ENCODE results near the gene LRRN3. TPM values are rescaled to one million over a fixed set of nuclear protein-coding genes. Genes with fewer than 3 reads are reported as not detected.

Gene LRRN3
- total RNA-seq, 1 donor from 2014 or later: 0.40 TPM

- intact Hi-C loops (cut with DNase I): no loop called here
- DNase-seq (ENCODE audit: low spot score): no peak
Observed at GRCh38 chr7:111075498-111075897, 15.4 kb upstream of the LRRN3 start.

DNA sequence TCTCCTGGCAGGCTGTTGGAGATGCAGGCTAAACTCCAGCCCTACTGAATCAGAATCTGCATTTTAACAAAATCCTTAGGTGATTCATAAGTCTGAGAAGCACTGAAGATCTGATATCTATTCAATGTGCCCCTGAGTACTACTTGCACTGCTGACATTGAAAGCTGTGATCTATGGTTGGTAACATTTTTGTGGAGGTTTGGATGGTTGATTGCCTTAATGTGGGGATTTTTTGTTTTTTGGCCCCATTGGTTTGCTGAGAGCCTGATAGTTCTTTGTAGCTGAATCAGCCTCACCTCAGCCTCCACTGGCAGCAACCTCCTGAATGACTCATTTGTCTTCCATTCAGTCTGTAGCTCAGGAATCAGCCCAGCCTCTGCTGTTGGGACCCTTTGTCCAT lies 14.7 kb upstream of the LRRN3 start:
- DNase-seq (ENCODE audit: low spot score): no peak
- intact Hi-C loops (cut with DNase I): no loop called here

DNA sequence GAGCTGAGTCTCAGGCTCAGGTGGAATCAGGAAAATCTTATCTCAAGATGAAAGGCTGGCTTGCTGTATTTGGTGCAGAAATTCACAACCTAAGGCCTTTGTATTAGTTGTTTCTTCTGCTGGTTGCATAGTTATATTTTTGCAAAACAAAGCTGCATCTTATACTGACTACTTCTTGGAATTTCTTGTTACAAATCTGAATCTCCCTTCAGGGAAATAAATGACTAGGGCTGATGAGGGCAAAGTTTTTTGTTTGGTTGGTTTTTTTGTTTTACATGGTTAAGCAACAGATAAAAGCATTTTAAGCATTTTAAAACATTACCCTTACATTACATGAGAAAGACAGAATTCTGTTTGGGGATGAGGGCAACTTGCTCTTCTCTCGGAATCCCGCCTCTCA lies 13.9 kb upstream of the LRRN3 start:
- DNase-seq (ENCODE audit: low spot score): no peak
- intact Hi-C loops (cut with DNase I): no loop called here

DNA sequence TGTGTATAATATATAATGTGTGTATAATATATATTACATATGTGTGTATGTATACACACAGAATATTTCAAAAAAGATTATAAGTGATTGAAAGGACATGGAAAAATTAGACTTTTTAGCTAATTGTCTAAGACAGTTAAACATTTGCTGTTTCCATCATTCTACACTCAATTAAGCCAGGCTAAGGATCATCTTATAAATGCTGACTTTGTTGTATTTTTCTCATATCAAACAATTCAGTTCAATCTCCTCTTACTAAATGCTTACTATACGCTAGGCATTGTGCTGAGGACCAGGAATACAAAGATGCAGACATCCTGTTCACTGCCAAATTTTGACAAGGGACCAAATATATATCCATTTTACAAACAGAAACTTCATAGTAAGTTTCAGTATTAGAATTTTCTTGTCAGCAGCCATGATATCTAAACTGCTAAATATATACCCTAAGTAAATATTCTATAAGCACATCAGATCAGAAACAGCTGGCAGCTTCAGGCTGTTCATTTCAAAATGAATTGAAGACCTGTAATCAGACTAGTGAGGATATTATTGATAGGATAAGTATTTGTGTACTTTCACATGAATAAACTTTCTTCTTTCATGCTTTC lies 10.3 kb upstream of the LRRN3 start:
- intact Hi-C loops (cut with DNase I): no loop called here

DNA sequence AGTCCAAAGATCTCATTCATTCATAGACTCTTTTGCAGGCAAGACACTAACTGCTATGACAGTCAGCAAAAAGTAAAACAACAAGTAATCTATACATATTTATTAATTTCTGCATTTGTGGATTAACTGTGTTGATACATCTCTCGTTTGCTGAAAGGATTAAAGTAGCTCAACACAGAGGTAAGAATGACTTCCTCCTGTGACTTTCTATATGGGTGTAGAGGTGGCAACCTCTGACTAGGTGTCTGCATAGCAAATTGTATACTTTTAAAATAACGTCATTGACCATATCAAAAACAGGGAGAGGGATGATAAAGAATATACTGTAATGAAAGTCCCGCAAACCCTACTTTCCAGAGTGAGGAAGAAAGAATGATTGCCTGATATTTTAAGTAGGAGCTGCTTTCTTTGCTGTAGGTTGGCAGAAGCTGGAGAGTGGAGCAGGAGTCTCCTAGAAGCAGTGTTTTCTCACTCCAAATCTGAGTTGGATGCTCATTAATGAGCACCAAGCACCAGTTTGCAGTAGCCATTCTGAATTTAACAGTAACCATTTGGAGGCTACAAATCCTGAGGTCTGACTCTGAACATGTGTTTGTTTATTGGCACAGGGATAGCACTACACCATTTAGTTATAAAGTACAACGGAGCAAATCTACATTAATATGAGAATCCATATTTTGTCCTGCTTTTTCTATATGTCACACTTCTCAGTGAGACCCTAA lies 9.2 kb upstream of the LRRN3 start:
- intact Hi-C loops (cut with DNase I): no loop called here
- no peak for DNase-seq (ENCODE audit: low spot score)

More for the DNA sequence above, 10.3 kb upstream of the LRRN3 start:
- no peak for DNase-seq (ENCODE audit: low spot score)

DNA sequence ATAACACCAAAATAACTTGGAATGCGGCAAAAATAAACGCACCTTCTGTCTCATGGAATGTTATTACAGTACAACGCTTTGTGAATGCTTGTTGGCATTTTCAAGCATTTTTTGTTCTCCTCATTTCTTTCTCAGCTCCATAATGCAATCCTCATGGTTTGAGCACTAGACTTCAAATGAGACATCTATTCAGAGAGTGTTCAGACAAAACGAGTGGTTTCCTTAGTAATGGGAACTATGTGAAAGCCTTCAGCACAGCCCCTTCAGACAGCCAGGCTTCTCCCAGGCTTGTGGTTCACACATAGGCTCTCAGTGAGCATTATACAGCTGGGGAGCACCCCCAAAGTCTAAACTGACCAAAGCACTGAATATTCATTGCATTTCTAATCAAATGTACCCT lies 8.6 kb upstream of the LRRN3 start:
- intact Hi-C loops (cut with DNase I): no loop called here
- DNase-seq (ENCODE audit: low spot score): no peak

DNA sequence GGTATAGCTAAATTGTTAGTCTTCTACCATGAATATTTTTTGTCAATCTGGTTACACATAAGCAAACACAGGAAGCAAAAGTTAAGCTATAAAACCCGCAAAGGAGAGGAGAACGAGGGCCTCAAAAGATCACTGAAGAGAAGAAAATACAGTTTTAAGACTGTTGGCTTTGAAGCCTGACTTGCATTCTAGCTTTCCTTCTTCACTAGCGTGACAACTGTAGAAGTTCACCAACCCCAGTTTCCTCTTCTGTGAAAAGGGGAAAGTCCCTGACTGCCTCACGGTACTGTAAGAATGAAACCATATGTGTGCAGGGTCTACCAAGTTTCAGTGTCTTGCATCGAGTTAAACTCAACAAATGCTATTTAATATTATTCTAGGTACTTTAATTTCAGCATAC lies 7.5 kb upstream of the LRRN3 start:
- intact Hi-C loops (cut with DNase I): no loop called here
- no peak for DNase-seq (ENCODE audit: low spot score)

- DNase-seq (ENCODE audit: low spot score): no peak
- intact Hi-C loops (cut with DNase I): loop anchor here (5.0 kb wide), 1 partner anchor 402 kb away; no protein-coding TSS in a partner anchor
Observed at GRCh38 chr7:111085356-111085755, 5.6 kb upstream of the LRRN3 start.

- DNase-seq (ENCODE audit: low spot score): no peak
- intact Hi-C loops (cut with DNase I): loop anchor here (5.0 kb wide), 1 partner anchor 401 kb away; no protein-coding TSS in a partner anchor
Observed at GRCh38 chr7:111086532-111086931, 4.4 kb upstream of the LRRN3 start.

GRCh38 chr7:111088328-111088727 lies 2.6 kb upstream of the LRRN3 start:
- intact Hi-C loops (cut with DNase I): loop anchor here (5.0 kb wide), 1 partner anchor 399 kb away; no protein-coding TSS in a partner anchor

DNA sequence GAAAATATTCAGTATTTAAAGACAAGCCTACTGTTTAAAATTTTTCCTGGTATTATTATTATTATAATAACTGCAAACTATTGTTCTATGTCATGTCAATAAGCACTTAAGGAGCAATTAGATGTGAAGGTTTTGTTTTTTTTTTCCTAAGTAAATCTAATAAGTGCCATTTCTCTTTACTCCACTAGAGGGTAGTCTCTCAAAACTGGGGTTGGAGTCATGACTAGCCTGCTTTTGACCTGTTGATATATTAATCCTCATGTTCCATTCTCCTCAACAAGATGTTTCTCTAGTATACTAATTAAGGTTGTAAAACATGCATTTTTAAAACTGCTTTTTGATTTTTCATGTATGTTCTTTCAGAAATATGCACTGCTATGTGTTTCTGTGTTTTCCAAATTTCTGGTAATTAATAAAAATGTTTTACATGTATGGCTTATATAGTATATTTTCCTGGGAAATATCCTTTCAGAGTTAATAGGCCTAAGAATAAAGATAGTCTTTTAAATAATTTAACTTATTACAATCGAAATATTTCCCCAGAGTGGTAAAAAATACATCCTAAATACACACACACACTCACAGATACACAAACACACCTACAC lies 1.0 kb upstream of the LRRN3 start:
- intact Hi-C loops (cut with DNase I): loop anchor here (5.0 to 10.0 kb wide), 2 partner anchors 397 to 645 kb away; no protein-coding TSS in a partner anchor
- DNase-seq (ENCODE audit: low spot score): no peak

More at GRCh38 chr7:111088328-111088727, 2.6 kb upstream of the LRRN3 start:
- DNase-seq (ENCODE audit: low spot score): no peak

GRCh38 chr7:111091593-111092358 lies 849 bp downstream of the LRRN3 start:
- intact Hi-C loops (cut with DNase I): loop anchor here (10.0 kb wide), 1 partner anchor 643 kb away; no protein-coding TSS in a partner anchor
- DNase-seq (ENCODE audit: low spot score): no peak

DNA sequence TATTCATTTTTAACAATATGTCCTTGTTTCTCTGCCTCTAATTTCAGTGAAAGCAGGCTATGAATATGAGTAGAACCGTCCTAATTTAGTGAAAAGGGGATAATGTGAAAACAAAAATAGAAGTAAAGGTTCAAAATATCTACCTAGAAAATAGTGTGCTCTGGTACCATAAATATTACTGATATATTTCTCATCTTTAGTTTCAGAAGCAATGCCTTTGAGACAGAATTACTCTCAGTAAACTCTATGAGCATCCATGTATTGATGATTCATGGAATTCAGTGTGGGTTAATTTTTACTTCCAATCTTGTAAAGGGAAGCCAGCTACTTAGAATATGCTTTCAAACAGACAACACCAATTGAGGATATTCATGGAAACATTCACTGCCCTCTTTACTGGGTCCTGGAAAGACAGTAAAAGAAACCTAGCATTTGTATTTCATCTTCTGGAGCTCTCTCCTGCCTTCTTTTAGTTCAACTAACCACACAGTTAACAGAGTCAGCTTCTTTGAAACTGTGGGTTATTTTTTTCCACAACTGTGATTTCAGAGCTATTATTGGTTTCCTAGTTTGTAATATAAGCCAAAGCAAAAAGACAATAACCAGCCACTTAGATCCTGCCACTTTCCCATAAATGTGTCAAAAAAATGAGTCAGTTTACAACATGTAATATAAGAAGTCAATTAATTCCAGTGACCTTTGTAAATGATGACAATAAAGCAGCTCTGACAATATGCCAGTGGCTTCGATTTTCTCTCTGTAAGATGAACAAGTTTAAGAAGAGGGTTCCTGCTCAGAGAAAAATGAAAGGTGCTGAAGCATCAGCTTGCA lies 1.7 kb downstream of the LRRN3 start:
- no peak for DNase-seq (ENCODE audit: low spot score)
- intact Hi-C loops (cut with DNase I): loop anchor here (10.0 kb wide), 1 partner anchor 642 kb away; no protein-coding TSS in a partner anchor

- DNase-seq (ENCODE audit: low spot score): no peak
- intact Hi-C loops (cut with DNase I): loop anchor here (10.0 kb wide), 1 partner anchor 641 kb away; no protein-coding TSS in a partner anchor
Observed at GRCh38 chr7:111093496-111093895, 2.6 kb downstream of the LRRN3 start.

- DNase-seq (ENCODE audit: low spot score): no peak
- intact Hi-C loops (cut with DNase I): loop anchor here (10.0 kb wide), 1 partner anchor 640 kb away; no protein-coding TSS in a partner anchor
Observed at GRCh38 chr7:111094419-111094818, 3.5 kb downstream of the LRRN3 start.

- intact Hi-C loops (cut with DNase I): loop anchor here (10.0 kb wide), 1 partner anchor 638 kb away; no protein-coding TSS in a partner anchor
- DNase-seq (ENCODE audit: low spot score): no peak
Observed at GRCh38 chr7:111096997-111097396, 6.1 kb downstream of the LRRN3 start.

- intact Hi-C loops (cut with DNase I): loop anchor here (10.0 kb wide), 1 partner anchor 637 kb away; no protein-coding TSS in a partner anchor
- no peak for DNase-seq (ENCODE audit: low spot score)
Observed at GRCh38 chr7:111098011-111098925, 7.3 kb downstream of the LRRN3 start.

GRCh38 chr7:111098926-111099250 lies 8.0 kb downstream of the LRRN3 start:
- intact Hi-C loops (cut with DNase I): loop anchor here (10.0 kb wide), 1 partner anchor 636 kb away; no protein-coding TSS in a partner anchor
- DNase-seq (ENCODE audit: low spot score): no peak

All from cardiac septum (tissue), 1 donor.